ENCODE measurements around the gene NSG1.

NSG1 gene

DNA sequence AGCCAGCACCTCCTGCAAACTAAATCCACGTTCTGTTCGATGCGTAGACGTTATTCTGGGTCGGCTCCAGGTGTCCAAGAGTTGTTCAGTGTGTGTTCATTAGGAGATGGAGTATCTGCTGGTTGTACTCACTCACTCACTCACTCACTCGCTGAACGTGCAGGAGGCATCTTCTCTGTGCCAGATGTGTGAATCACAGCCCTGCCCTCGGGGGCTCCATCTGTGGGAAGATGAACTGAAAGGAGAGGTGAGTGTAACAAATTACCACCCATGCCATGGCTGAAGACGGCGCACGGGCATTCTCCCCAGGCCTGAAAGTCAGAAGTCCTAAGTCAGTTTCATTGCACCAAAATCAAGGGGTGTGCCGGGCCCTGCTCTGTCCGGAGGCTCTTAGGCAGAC is 16.1 kb downstream of the NSG1 start:
- no peaks in the 10 kb centered on the region for H3K36me3 Mint-ChIP-seq (ENCODE audit: low read depth)
- H3K27me3 Mint-ChIP-seq (ENCODE audit: low read depth, poor library complexity): peaks cover 11% of the 10 kb centered on the region
- peaks cover 19% of the 10 kb centered on the region for H3K9me3 Mint-ChIP-seq
- TF ChIP-seq CTCF (IDR thresholded peaks at IDR 0.05): no peak
- no peak overlapping the region for H3K27ac Mint-ChIP-seq
- no peak for DNase-seq
- H3K4me1 Mint-ChIP-seq: peaks cover 5% of the 10 kb centered on the region
- no peak overlapping the region for H3K4me3 Mint-ChIP-seq

DNA sequence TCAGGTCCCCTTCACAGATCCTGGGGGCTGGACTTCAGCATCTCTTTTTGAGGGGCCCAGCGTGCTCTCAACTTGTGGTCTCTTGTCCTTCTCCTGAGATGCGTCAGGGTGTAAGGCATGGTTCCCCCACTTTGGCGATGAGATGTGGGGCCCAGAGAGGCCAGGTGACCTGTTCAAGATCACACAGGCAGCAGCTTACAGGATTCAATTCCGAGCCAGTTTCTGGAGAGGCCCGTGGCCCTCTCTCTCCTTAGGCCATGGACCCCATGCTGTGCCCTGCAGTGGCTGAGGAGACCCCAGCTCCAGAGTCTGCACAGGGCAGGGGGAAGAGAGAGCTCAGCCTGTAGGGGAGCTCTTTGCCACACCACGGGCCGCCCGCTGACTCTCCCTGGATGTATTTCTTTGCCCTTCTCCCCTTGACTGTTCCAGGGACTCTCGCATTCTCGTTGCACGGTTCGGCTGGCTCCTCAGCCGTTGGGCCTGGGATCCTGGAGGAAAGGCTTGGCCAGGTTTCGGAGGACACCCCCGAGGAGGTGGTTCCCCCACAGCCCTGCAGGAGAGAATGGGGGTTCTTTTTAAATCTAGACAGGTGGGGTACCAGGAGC is 18.6 kb downstream of the NSG1 start:
- Mint-ChIP-seq H3K4me1 (peaks cover 5% of the 10 kb centered on the region), H3K4me3 (no peak overlapping the region), H3K36me3 (ENCODE audit: low read depth) (no peaks in the 10 kb centered on the region), H3K9me3 (peaks cover 2% of the 10 kb centered on the region), H3K27ac (no peak overlapping the region), H3K27me3 (ENCODE audit: low read depth, poor library complexity) (peaks cover 9% of the 10 kb centered on the region)
- DNase-seq: no peak
- no peak for TF ChIP-seq CTCF (IDR thresholded peaks at IDR 0.05)

GRCh38 chr4:4406455-4407298 is 19.8 kb downstream of the NSG1 start:
- no peaks in the 10 kb centered on the region for H3K9me3 Mint-ChIP-seq
- TF ChIP-seq CTCF (IDR thresholded peaks at IDR 0.05): no peak
- DNase-seq: no peak
- peaks cover 9% of the 10 kb centered on the region for H3K27me3 Mint-ChIP-seq (ENCODE audit: low read depth, poor library complexity)
- no peak overlapping the region for H3K4me3 Mint-ChIP-seq
- no peaks in the 10 kb centered on the region for H3K36me3 Mint-ChIP-seq (ENCODE audit: low read depth)
- H3K27ac Mint-ChIP-seq: peak overlapping the region; percentile 90
- peaks cover 5% of the 10 kb centered on the region for H3K4me1 Mint-ChIP-seq

DNA sequence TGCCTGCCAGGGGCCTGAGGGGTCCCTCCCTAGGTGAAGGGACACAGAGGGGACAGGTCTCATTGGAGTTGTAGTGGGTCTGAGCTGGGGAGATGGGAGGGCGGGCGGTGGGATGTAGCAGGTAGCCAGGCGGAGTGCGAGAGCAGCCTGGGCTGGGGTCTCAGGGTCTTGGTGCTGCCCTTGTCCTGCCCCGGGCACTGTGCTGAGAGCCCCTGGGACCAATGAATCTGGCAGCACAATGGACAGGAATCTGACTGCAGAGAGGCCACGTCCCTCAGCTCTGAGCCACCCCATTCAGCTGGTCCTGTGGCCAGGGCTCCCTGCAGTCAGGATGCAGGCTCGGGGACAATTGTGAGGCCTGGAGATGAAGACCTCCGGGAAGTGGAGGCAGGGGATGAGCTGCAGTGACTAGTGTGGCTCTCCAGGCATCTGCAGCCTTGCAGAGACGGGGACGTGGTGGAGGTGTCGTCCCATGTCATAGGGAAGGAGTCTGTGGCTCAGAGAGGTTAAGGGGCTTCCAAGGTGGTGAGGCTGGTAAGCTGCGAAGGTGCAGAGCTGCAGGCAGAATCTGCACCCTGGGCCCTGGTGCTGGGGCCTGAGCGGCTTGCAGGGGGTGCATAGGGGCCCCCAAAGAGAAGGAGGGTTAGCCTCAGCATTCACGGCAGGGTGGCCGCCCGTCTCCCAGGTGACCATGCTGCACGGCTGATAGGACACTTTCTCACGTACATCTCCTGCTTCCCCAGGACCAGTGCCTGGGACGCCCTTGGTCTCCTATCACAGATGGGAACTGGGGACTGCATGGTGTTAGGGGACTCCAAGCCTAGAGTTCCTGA is 20.6 kb downstream of the NSG1 start:
- Mint-ChIP-seq H3K27me3 (ENCODE audit: low read depth, poor library complexity) (peaks cover 9% of the 10 kb centered on the region), H3K4me1 (peaks cover 5% of the 10 kb centered on the region), H3K27ac (no peak overlapping the region), H3K4me3 (no peak overlapping the region), H3K9me3 (no peaks in the 10 kb centered on the region), H3K36me3 (ENCODE audit: low read depth) (no peaks in the 10 kb centered on the region)
- no peak for TF ChIP-seq CTCF (IDR thresholded peaks at IDR 0.05)
- DNase-seq: no peak

- Mint-ChIP-seq H3K27ac (no peak overlapping the region), H3K36me3 (ENCODE audit: low read depth) (no peaks in the 10 kb centered on the region), H3K4me1 (peaks cover 5% of the 10 kb centered on the region), H3K9me3 (no peaks in the 10 kb centered on the region), H3K27me3 (ENCODE audit: low read depth, poor library complexity) (peaks cover 9% of the 10 kb centered on the region), H3K4me3 (no peak overlapping the region)
- no peak for TF ChIP-seq CTCF (IDR thresholded peaks at IDR 0.05)
- DNase-seq: no peak
Measured at GRCh38 chr4:4408132-4408523, 21.2 kb downstream of the NSG1 start.
